Effector memory CD4-positive, alpha-beta T cell (primary cell): ENCODE data around the gene ACVR1.

Source experiments
- DNase-seq, 3 donors: peaks; one replicate each; pipeline ENCODE4 v3.0.0-alpha.2; 2020
- H3K27ac ChIP-seq: 2 replicates; pipeline ENCODE4 v1.7.0; 2013; ENCODE audit warnings: mild to moderate bottlenecking, low read length, moderate library complexity; ENCODE audit not compliant: insufficient read depth, poor library complexity, severe bottlenecking
- H3K27me3 ChIP-seq: replicated peaks from 2 replicates; pipeline ENCODE4 v1.7.0; 2013; ENCODE audit warnings: mild to moderate bottlenecking, low read length; ENCODE audit not compliant: insufficient read depth, control insufficient read depth, poor library complexity, severe bottlenecking
- H3K36me3 ChIP-seq: 2 replicates; pipeline ENCODE4 v1.7.0; 2013; ENCODE audit warnings: mild to moderate bottlenecking, low read length, moderate library complexity; ENCODE audit not compliant: control insufficient read depth, insufficient read depth
- H3K4me1 ChIP-seq: 2 replicates; pipeline ENCODE4 v1.7.0; 2013; ENCODE audit warnings: low read length, mild to moderate bottlenecking; ENCODE audit not compliant: control insufficient read depth, insufficient read depth, poor library complexity, severe bottlenecking
- H3K4me3 ChIP-seq: 2 replicates; pipeline ENCODE4 v1.7.0; 2013; ENCODE audit warnings: low read length, low read depth, mild to moderate bottlenecking; ENCODE audit not compliant: insufficient read depth, poor library complexity, severe bottlenecking
- H3K9me3 ChIP-seq: 2 replicates; pipeline ENCODE4 v1.7.0; 2013; ENCODE audit warnings: mild to moderate bottlenecking, low read length, moderate library complexity; ENCODE audit not compliant: control insufficient read depth

The ACVR1 gene

DNA sequence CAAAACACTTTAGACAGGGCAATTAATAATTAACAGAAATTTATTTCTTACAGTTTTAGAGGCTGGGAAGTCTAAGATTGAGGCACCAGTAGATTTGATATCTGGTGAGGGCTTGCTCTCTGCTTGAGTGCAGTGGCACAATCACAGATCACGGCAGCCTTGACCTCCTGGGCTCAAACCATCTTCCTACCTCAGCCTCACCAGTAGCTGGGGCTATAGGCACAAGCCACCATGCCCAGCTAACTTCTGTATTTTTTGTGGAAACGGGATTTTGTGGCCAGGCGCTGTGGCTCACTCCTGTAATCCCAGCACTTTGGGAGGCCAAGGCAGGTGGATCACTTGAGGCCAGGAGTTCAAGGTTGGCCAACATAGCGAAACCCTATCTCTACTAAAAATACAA, 29.0 kb upstream of the ACVR1 start:
- no peak for DNase-seq
- no peaks in the 10 kb centered on the region for H3K27me3 ChIP-seq
- no peaks in the 10 kb centered on the region for H3K9me3 ChIP-seq
- H3K4me1 ChIP-seq: peaks cover 15% of the 10 kb centered on the region
- H3K4me3 ChIP-seq: no peak overlapping the region
- no peaks in the 10 kb centered on the region for H3K36me3 ChIP-seq
- H3K27ac ChIP-seq: no peak overlapping the region

DNA sequence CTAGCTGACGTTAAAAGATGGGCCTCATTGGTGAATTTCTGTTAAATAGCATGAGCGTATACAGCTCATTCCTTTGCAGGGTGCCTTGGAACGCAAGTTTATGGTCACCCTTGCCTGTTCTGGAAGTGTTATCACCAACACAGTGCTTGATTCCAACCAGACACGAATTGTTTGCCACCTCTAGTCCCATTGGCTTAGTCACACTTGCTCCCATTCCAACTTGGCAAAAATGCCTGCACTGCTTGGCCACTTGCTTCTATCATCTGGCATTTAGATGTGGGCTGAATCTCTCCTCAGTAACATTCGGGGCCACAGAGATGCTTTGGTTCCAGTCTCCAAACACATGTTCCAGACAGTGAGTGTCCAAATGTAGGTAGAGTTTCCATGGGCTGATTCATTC, 27.5 kb upstream of the ACVR1 start:
- no peaks in the 10 kb centered on the region for H3K27me3 ChIP-seq
- no peaks in the 10 kb centered on the region for H3K9me3 ChIP-seq
- no peak for DNase-seq
- no peak overlapping the region for H3K27ac ChIP-seq
- no peaks in the 10 kb centered on the region for H3K36me3 ChIP-seq
- peaks cover 25% of the 10 kb centered on the region for H3K4me1 ChIP-seq
- no peak overlapping the region for H3K4me3 ChIP-seq

DNA sequence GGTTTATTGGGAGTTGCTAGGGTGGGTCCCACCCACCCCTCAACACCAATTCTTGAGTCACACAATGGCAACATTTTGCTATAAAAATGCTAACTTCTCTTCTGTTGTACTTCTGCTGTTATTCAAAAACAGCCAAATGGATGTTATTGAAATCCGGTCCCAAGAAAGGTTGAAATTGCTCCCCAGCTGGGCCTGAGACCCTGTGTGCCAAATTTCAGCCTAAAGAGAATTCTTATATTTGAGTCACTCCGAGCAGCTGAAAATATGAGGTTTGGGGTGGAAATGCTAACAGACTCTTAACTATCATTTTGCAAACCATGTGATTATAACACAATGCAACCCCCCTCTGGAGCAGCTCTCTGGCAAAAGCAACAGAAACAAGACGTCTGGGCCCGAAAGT, 27.0 kb upstream of the ACVR1 start:
- Histone ChIP-seq H3K4me1 (peaks cover 29% of the 10 kb centered on the region), H3K4me3 (no peak overlapping the region), H3K36me3 (no peaks in the 10 kb centered on the region), H3K27ac (no peak overlapping the region), H3K9me3 (no peaks in the 10 kb centered on the region), H3K27me3 (no peaks in the 10 kb centered on the region)
- DNase-seq: no peak

DNA sequence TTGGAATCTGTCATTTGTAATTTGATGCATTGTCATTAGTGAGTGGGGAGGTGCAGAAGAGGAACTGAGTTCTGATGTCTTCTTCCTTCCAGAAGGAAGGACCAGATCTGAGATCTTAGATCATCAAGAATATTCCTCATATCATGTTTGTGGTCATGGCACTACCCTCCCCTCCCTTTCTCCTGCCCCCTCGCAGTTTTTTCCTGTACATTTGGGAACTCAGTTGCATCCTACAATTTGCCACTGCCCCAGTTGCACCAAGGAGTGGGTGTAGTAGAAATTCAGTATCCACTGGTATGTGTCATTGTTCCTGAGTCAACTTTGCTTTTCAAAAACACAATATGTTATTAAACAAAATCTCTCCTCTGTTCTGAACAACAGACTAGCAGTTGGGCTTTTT, 26.6 kb upstream of the ACVR1 start:
- Histone ChIP-seq H3K27ac (no peak overlapping the region), H3K27me3 (no peaks in the 10 kb centered on the region), H3K4me1 (peaks cover 30% of the 10 kb centered on the region), H3K9me3 (no peaks in the 10 kb centered on the region), H3K4me3 (no peak overlapping the region), H3K36me3 (no peaks in the 10 kb centered on the region)
- no peak for DNase-seq

DNA sequence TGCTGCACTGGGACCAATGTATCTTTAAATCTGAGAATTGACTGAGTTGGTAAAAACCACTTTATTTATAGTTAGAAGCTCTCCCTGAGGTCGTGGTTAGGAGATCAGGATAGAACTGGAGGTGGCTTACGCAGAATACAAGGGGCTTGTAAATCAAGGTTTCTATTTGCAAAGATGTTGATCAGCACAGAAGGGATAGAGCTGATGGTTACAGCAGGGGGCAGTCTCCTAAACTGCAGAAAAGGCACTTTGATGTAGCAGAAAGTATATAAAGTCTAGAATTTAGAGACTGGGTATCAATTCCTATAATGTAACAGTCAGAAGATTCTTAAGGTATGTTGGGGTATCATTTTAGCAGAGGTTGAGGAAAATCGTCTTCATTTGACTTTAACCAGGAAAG, 25.2 kb upstream of the ACVR1 start:
- no peaks in the 10 kb centered on the region for H3K36me3 ChIP-seq
- H3K4me1 ChIP-seq: peaks cover 34% of the 10 kb centered on the region
- DNase-seq: no peak
- no peak overlapping the region for H3K27ac ChIP-seq
- H3K9me3 ChIP-seq: no peaks in the 10 kb centered on the region
- H3K4me3 ChIP-seq: no peak overlapping the region
- no peaks in the 10 kb centered on the region for H3K27me3 ChIP-seq

DNA sequence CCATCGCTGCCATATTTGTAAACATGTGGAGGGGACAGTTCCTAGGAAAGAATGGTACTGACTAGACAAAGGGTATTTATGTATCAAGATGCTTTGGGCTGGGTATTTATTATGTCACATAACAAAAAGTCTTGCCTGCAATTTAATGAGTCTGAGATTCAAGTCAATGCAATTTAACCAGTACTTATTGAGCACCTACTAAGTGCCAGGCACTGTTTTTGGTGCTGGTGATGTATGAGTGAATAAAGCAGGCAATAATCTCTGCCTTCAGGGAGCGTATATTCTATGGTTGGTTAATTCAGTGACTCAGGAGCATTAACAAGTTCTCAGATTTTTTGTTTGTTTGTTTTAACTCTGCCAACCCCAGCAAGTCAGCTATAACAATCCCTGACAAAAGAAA, 24.6 kb upstream of the ACVR1 start:
- Histone ChIP-seq H3K4me1 (peaks cover 39% of the 10 kb centered on the region), H3K27me3 (no peaks in the 10 kb centered on the region), H3K27ac (no peak overlapping the region), H3K36me3 (no peaks in the 10 kb centered on the region), H3K9me3 (no peaks in the 10 kb centered on the region), H3K4me3 (no peak overlapping the region)
- DNase-seq: no peak

DNA sequence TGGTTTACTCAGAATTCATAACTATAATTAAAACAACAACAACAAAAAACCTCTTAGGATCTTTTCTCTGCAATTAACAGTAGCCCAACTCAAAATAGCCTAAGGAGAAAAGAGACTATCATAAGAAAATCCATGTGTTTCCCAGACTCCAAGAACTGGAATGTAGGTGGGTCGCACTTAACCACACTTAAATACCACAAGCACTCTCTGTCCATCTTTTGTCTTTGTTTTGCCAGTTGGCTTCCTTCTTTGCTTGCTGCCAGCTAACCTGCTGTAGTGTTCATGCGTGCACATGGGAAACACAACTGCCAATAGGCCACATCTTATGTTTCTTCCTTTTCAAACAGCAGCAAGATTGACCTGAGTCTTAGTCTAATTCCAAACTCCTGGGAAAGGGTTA, 24.1 kb upstream of the ACVR1 start:
- no peak for DNase-seq
- peak overlapping the region; percentile 19 for H3K4me3 ChIP-seq
- peaks cover 39% of the 10 kb centered on the region for H3K4me1 ChIP-seq
- no peaks in the 10 kb centered on the region for H3K9me3 ChIP-seq
- H3K27me3 ChIP-seq: no peaks in the 10 kb centered on the region
- peak overlapping the region; percentile 11 for H3K27ac ChIP-seq
- no peaks in the 10 kb centered on the region for H3K36me3 ChIP-seq

DNA sequence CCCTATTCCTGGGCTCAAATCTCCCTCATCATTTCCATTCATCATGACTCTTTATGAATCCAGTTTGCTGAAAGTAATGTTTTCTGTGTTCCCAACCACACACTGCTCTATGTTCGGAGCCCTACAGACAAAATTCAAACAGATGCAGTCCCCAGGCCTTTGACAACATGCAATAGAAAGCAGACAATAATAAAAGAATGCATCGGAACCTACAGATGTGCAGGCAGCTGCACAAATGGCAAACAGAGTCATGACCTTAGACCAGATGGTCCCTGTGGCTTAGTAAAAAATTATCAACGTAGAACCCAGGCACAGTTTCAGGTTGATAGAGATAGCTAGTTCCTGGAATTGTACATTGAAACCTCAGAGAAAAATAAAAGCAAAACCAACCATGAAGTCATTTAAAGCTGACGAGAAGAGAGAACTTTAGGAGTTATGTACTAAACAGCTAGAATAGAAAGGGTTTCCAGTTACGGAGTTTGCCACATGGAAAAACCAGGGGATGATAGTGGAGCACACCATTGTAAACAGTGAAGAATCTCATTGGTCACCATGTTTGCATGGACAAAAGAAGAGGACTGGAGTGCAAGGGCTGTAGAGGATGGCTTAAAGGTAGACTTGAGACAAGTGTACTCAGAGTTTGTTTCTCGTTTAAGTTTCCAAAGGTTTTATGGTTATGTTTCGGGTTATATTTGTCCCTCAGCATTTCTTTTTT, 23.2 kb upstream of the ACVR1 start:
- Histone ChIP-seq H3K36me3 (no peaks in the 10 kb centered on the region), H3K9me3 (no peaks in the 10 kb centered on the region), H3K27me3 (no peaks in the 10 kb centered on the region), H3K4me1 (peaks cover 39% of the 10 kb centered on the region), H3K4me3 (peak overlapping the region; percentile 36), H3K27ac (peak overlapping the region; percentile 54)
- DNase-seq: no peak

DNA sequence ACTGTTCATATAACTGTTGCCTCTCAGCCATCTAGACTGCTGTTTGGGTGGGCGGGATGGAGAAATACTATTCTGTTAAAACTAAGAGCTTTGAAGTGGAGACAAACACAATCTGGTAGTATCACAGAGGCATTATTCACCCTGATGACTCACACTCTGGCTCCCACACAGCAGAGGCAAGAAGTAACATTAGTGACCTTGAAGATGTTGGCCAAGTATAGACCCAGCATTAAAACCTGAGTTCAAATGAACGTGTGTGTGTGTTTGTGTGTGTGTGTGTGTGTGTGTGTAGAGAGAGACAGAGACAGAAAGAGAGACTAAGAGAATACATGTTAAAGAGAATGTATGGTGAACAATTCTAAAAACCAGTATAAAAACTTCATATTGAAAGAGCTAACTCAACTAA, 22.5 kb upstream of the ACVR1 start:
- DNase-seq: peak in 1 of 3 donors; percentile 31
- H3K27ac ChIP-seq: peak overlapping the region; percentile 54
- no peak overlapping the region for H3K4me3 ChIP-seq

DNA sequence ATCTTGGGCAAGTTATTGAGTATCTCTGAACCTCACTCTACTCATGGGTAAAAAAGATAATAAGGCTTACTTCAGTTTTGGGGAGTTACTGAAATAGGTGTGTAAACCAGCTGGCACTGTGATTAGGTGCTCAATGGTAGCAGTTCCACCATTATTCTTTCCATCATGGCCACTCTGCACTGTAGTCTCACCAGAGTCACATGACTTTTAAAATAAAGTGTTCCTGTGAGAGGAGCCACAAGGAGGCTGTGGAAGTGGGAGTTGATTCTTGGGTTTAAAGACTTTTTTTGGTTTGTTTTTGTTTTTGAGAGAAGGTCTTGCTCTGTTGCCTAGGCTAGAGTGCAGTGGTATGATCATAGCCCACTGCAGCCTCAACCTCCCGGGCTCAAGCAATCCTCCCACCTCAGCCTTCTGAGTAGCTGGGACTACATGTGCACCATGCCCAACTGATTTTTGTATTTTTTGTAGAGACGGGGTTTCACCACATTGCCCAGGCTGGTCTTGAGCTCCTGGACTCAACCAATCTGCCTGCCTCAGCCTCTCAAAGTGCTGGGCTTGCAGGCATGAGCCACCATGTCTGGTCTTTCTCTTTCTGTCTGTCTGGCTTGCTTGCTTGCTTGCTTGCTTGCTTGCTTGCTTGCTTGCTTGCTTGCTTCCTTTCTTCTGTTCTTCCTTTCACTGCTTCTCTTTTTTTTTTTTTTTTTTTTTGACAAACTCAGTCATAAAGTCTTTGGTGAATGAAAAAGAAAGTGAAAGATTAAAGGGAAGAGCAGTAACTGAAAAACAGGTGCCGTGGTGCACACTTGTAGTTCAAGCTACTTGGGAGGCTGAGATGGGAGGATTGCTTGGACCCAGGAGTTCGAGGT, 21.2 kb upstream of the ACVR1 start:
- Histone ChIP-seq H3K4me1 (peaks cover 45% of the 10 kb centered on the region), H3K27me3 (no peaks in the 10 kb centered on the region), H3K27ac (peak overlapping the region; percentile 54), H3K4me3 (peak overlapping the region; percentile 27), H3K36me3 (no peaks in the 10 kb centered on the region), H3K9me3 (no peaks in the 10 kb centered on the region)
- DNase-seq: peak in 1 of 3 donors; percentile 11

More for the DNA sequence above, 22.5 kb upstream of the ACVR1 start:
- no peaks in the 10 kb centered on the region for H3K9me3 ChIP-seq
- H3K36me3 ChIP-seq: no peaks in the 10 kb centered on the region
- H3K4me1 ChIP-seq: peaks cover 45% of the 10 kb centered on the region
- H3K27me3 ChIP-seq: no peaks in the 10 kb centered on the region
